NCI-H2196 (cell line): ENCODE measurements around the gene TRIP6.

Experiments
- DNase-seq: peaks from one replicate; lab custom pipeline; 2025; ENCODE audit not compliant: unreplicated experiment; lab: John Stamatoyannopoulos, UW

TRIP6 gene, protein sequence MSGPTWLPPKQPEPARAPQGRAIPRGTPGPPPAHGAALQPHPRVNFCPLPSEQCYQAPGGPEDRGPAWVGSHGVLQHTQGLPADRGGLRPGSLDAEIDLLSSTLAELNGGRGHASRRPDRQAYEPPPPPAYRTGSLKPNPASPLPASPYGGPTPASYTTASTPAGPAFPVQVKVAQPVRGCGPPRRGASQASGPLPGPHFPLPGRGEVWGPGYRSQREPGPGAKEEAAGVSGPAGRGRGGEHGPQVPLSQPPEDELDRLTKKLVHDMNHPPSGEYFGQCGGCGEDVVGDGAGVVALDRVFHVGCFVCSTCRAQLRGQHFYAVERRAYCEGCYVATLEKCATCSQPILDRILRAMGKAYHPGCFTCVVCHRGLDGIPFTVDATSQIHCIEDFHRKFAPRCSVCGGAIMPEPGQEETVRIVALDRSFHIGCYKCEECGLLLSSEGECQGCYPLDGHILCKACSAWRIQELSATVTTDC

GRCh38 chr7:100867040-100867775 is at the start of gene TRIP6:
TSS of gene TRIP6 (plus strand) at chr7:100867387. CDS start at chr7:100867498, 111 bp downstream.
- DNase-seq = no peak

DNA sequence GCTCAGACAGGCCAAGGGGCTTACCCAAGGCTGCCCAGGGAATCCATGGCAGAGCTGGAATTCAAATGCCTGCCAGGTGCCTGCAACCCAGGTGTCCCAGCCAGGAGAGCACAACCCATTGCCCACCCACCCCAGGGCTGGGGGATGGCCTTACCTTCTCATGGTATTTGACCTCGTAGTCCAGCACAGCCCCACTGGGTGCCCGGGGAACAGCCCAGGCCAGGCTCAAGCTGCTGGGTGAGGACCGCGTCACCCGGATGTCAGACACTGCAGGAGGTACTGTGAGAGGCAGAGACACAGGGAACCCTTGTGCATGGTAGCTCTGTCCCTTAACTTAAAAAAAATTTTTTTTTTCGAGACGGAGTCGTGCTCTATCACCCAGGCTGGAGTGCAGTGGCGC is 48.8 kb upstream of the TRIP6 start:
- DNase-seq = no peak

GRCh38 chr7:100818825-100819224 is 48.4 kb upstream of the TRIP6 start:
- DNase-seq = no peak

DNA sequence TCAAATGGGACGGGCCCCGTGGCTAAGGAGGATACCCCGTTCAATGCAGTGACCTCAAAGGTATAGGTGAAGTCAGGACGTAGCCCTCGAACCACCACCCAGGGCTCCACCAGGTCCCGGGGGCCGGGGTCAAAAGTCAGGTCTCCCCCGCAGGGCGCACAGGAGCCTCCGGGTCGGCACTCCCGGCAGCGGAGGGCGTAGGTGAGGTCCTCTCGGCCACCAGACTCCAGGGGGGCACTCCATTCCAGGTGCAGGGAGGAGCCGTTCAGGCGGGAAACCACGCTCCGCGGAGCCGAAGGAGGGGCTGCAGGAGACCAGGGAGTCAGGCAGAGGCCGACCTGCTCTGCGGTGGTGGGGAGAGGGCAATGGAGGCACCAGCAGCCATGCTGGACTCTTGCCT is 47.6 kb upstream of the TRIP6 start:
- DNase-seq = no peak

DNA sequence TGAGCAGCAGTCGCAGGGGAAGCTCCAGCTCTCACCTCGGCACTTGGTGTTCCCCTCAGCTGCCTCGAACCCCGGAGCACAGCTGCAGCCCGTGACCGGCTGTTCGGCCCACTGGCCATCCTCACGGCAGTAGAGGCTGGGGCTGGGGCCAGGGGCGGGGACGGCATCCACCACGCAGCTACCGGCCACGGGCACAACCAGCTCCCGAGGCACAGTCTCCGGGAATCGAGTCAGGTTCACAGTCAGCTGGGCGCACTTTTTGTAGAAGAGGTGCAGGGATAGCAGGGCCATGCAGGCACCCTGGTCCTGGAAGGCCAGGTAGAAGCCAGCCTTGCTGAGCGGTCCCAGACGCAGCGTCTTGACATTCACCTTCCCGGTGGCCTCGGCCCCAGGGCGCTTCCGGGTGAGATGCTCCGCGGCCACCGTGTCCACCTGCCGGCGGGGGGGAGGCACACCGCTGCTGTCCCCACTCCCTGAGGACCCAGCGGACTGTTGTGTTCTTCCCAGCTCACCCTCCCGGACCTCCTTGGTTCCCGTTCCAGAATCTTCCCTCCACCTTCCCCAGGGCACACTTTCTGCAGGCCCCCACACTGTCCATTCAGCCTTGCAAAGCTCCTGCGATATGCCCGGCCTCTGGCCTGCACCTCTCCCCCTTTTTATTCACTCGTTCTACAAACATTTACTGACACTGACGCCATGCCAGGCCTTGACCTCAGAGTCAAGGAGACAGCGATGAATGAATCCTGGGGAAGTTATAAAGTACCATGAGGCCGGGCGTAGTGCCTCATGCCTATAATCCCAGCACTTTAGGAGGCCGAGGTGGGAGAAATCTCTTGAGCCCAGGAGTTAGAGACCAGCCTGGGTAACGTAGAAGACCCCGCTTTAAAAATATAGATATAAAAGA is 44.7 kb upstream of the TRIP6 start:
- DNase-seq = no peak

DNA sequence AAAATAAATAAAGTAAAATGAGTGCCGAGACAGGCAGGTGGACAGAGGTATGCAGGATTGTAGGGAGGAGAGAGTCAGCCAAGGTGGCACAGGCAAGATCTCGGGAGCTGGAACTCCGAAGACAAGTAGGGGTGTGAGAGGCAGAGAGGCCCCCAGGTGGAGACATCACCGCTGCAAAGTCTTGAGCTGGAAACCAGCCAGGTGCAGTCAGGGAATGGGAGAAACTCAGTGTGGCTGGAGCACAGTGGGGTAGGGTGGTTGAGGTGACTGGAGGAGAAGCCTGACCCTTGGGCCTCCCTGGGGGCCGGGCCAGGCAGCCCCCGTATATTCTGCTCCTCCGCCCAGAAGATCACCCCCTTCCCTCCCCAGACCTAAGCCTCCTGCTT is 44.1 kb upstream of the TRIP6 start:
- no peak for DNase-seq

GRCh38 chr7:100823534-100823933 is 43.7 kb upstream of the TRIP6 start:
- DNase-seq = no peak

DNA sequence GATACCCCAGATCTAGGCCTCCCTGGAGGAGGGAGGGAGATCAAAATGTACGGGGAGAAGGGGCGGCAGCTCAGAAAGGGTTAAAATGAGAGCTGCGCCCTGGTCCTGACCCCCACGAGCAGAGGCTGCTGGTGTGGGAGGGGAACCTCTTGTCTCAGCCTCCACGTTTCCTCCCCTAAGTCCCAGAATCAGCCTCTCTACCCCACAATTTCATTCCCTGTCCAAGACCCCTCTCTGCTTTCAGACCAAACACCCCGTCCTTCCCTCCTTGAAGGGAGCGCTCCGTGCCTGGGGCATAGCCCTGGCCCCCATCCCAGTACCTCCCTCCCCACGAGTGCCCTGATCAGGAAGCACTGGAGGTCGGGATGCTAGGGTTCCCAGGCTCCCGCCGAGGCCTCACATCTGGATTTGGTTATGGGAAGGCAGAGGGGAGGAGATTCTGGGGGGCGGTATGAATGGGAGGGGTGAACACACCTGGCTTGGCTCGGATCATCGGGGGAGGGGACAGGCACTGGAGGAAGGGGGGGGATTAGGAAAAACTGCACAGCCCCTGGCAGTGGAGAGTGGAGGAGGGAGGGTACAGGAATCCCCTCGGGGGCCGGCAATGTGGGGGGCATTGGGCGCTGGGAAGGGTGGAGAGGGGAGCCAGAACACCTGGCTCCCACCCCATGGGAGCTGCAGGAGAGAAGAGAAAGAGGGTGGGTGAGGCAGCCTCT is 42.5 kb upstream of the TRIP6 start:
- DNase-seq = no peak

GRCh38 chr7:100825215-100825671 is 41.9 kb upstream of the TRIP6 start:
- no peak for DNase-seq

- DNase-seq = peak; percentile 20
Measured at GRCh38 chr7:100825751-100826513, 41.3 kb upstream of the TRIP6 start.

DNA sequence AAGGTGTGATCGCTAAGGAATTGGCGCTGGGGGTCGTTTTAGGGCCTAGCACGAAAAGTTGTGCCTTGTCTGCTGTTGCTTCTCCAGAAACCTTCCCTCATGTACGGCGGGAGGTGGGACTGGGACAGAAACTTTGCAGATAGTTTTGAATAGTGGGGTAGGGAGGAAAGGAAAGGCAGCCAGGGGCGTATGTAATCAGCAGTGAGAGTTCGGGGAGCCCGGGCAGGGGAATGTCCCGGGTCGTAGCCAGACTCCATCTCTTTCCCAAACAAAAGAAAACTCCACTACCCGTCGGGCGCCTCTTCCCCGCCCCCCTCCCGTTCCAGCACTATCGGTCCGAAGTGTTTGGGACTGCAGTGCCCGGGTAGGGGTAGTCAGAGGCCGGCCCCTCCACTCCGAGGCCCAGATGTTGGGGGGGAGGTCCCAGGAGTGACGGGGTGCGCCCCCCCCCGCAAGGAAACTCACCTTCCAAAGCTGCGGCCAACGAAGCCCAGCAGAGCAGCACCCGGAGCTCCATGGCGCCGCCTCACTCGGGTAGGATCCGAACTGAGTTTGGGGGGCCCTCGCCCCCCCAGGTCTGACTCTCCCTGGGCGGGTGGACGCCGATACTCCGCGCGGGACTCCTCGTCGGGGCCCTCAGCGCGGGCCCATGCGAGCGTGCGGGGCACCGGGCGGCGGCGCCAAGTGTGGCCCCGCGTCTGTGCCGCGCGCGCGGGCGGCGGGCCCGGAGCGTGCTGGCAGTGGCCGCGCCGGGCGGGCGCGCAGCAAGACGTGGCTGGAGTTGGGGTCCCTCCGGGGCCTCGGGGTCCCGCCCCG is 40.5 kb upstream of the TRIP6 start:
- no peak for DNase-seq

GRCh38 chr7:100827330-100828226 is 39.6 kb upstream of the TRIP6 start, which contains the start of gene EPHB4:
TSS of gene EPHB4 (minus strand) at chr7:100827523. CDS start at chr7:100827030, 493 bp downstream.
- peak; percentile 60 for DNase-seq

DNA sequence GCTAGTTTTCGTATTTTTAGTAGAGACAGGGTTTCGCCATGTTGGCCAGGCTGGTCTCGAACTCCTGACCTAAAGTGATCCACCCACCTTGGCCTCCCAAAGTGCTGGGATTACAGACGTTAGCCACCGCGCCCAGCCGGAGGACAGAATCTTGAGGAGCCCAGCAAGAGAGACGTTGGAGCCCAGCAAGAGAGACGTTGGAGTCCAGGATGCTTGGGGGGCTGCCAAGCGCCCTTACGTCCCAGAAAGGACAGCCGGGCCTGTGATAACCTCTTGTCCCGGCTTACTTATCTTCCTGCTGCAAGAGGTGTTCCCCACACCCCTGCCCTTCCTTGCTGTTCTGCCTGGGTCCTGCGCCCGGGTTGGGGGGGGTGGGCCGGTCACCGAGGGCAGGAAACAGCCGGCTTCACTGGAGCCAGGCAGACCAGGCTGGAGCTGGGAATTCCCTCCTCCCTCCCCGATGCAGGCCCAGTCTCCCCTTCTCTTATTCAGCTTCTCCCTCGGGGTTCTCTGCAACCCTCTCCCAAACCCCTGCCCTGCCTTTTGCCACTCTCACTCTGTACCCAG is 38.0 kb upstream of the TRIP6 start:
- DNase-seq = no peak

DNA sequence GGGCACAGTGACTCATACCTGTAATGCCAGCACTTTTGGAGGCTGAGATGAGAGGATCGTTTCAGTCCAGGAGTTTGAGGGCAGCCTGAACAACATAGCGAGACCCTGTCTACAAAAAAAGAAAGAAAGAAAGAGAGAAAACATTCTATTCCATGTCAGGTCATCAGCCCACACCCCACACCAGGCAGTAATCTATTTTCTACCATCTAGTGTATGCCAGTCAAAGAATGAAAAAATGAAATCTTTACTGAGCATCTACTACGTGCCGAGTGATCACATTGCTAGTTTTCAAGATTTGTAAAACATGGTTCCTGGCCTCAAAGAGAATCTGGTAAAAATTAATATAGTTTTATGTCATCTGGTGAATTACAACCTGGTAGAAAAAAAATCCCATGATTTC is 36.8 kb upstream of the TRIP6 start:
- DNase-seq = no peak

GRCh38 chr7:100832281-100832633 is 34.9 kb upstream of the TRIP6 start:
- no peak for DNase-seq

- peak; percentile 36 for DNase-seq
Measured at GRCh38 chr7:100835903-100836811, 31.0 kb upstream of the TRIP6 start.

- DNase-seq = no peak
Measured at GRCh38 chr7:100836812-100837098, 30.4 kb upstream of the TRIP6 start.
